HG02678 (cell line): Measurements from ENCODE around the gene TIGD4.
"Not testable (repeated sequence)": the region's sequence is repeated elsewhere in the genome, so short reads cannot be mapped to it uniquely, and the experiment has no call there.

Experiments
- ATAC-seq: cut with Tn5 transposase; IDR thresholded peaks from one replicate; pipeline ENCODE4 v1.9.1; 2021; ENCODE audit warnings: mild to moderate bottlenecking, moderate library complexity; ENCODE audit not compliant: unreplicated experiment

TIGD4 gene

DNA sequence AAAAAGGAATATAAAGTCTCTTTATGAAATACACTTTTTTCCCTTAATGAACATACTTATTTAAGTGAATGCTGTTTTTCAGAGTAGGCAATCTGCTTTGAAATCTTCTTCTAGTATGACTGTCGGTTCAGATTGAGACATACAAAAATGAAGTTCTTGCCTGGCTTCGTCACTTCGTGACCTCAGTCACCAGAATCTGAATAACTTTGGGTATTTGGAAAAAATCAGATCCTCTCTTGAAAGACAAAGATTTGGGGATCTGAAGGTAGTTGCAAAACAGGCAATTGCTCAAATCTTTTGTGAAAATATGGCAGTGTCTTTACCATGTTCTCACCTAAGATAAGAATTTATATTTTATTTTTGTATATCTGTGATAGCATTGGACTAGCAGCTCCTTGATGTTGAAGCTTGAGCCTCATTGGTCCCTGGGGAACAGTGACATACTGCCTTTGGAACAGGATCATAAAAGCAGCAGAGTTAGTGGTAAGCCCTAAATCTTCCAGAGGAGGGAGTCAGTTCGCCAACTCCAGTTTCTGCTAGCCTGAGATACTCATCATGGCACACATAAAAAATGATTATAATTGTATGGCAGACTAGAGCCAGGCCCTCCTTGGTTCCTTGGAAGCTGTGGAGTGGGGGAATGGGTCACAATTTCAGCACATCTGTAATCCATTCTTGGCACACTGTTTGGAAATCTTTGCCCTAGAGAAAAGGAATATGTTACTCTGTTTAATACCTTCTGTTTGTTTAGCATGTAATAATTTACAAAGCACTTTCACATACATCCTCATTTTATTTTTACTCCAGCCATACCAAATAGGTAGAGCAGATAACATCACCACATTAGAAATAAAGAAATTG is 5.2 kb upstream of the TIGD4 start:
- no peak for ATAC-seq

DNA sequence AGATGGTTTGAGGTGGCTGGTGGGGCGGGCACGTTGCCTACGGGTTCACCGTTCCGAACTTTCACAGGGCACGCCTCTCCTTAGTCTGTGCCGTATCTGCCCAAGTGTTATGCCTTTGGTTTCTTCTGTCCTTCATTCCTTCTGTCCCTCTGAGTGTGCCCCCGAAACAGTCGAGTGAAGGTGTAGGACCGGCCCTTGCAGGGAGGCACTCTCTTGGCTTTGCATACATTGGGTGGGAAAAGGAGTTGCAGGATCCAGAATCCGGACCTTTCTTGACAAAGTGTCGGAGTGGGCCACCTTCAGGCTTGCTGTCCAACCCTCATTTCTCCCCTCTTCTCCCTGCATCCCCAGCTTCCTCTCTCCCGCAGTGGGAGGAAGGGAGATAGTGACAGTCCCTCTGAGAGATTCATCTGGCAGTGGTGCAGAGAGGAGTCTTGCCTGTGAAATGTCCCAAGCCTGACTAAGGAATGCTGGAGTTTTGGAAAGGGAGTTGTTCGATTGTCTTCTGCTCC is 793 bp upstream of the TIGD4 start:
- peak; percentile 17 for ATAC-seq

DNA sequence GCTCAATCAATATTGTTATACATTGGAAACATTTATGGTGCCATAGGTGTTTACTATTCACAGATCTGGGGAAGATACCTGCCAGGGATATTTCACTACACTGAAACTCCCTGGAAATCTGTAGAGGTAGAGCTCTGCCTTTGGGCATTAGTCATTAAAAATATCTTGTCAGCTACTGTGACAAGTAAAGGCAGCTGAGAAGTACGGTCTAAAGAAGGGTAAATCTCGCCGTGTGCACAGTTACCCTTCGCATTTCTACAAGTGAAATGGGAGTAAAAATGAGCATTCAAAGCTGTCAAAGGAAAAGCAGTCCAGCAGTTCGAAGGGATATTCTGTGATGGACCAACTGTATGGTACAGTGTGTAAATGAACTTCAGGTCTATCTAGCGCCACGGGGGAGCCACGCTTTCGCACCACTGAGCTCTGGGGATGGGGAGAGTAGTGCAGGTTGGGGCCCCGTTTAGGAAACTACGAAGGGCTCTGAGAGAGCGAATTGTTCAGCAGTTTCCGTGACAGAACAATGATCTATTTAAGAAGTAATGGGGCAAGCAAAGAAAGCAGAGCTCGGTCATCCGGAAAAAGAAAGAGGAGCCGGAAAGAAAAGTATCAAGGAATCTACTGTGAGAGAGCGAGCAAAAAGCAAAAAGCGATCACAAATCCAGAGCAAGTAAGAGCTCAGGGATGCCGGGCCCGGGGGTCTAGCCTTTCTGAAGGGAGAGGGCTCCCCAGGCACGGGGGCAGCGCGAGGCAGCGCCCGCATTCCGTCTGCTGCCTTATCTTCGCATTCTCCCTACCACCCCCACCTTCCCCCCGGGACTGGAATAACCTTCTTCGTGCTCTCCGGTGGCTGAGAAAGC is 646 bp downstream of the TIGD4 start:
- ATAC-seq: no peak

DNA sequence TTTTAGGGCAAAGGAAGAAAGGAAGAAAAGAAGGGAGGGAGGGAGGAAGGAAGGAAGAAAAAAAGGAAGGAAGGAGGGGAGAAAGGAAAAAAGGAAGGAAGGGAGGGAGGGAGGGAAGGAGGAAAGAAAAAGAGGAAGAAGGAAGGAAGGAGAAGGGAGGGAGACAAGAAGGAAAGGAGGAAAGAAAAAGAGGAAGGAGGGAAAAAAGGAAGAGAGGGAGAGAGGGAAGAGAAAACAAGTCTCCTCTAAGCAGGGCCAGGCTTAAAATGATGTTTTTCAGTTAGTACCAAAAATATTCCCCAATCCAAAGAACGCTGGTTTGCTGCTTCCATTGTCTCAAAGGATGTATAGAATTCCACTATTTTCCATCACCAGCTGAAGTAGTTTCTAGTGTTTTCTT is 2.0 kb downstream of the TIGD4 start:
- no peak for ATAC-seq

DNA sequence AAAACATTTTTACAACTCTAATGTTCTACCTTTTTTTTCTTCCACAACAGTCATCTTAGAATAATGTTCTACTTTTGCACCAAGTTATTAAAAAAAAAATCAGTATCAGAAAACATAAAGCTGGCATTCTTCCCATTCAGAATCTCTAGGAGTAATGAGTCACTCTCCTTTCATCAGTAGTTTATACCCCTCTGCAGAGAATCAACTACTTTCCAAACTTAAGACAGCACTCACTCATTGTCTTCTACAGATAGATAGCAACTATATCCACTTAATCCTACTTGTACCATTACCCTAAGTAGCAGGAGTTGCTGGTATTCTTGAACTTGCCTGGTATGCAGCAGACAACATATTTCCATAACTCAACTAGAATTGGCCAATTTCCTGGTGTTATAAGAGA is 3.2 kb downstream of the TIGD4 start:
- ATAC-seq: no peak

DNA sequence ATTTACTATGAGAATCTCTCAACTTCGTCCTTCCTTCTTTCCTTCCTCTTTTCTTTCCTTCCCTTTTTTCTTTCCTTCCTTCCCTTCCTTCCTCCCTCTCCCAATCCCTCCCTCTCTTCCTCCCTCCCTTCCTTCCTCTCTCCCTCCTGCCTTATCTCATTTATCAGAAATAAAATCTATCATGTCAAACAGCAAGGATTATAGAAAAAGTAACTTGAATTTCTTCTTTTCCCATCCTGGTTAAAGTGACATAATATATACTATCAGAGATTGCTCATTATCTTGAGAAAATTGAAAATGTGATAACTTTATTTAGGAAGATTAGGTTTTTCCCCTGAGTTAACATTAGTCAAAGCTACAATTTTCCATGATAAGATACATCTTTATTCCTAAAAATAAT is 5.6 kb downstream of the TIGD4 start:
- no peak for ATAC-seq

DNA sequence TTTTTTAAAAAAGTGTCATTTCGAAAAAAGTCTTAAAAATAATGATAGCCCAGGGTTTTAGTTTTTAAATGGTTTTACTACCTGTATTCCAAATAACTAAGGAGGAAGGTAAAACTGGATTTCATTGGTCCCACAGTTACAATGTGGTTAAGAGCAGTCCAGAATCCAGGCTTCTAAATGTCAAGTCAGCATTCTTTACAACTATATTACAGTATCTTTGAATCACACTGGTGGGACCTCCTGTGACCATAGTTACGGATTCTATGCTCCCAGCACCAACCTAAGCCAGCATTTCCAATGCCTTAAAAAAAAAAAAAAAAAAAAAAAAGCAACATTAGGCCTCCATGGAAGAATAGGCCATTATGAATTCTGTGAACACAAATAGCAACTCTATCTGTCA is 6.2 kb downstream of the TIGD4 start:
- no peak for ATAC-seq

DNA sequence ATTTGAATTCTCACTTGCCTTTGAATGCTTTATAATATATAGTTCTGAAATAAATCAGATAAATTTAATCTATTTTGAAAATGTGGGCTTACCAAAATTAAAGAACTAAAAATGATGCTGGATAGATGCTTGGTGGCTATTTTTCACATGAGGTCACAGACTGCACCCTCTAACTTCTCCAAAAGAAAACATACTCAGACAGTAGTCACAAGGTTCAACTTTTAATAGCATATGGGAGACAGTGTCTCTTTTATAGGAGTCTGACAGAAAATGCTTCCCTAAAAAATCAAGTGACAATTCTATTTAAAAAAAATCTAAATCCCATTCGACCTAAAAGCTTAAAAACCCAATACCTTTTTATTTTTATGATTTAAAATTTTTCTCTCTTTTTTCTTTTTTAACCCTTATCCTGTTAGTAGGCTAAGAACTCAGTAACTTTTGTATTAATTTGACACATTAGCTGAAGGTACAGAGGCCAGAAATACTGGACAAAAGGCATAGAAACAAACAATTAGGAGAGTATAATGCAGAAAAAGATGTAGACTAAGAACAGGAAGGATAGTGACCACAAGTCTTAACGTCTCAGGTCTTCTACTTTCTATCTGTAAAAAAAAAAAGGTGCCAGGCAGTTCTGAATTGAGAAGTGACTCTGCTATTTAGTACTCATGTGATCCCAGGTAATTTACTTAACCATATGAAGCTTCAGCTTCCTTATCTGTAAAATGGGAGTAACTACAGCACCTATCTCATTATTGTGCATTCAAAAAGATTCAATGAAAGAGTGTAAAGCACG is 7.6 kb downstream of the TIGD4 start:
- ATAC-seq: peak; percentile 84

DNA sequence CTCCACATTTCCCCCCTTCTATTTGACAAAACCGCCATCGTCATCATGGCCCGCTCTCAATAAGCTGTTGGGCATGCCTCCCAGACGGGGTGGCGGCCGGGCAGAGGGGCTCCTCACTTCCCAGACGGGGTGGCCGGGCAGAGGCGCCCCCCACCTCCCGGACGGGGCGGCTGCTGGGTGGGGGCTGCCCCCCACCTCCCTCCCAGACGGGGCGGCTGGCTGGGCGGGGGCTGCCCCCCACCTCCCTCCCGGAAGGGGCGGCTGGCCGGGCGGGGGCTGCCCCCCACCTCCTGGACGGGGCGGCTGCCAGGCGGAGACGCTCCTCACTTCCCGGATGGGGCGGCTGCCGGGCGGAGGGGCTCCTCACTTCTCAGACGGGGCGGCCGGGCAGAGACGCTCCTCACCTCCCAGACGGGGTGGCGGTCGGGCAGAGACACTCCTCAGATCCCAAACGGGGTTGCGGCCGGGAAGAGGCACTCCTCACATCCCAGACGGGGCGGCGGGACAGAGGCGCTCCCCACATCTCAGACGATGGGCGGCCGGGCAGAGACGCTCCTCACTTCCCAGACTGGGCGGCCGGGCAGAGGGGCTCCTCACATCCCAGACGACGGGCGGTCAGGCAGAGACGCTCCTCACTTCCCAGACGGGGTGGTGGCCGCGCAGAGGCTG is 14.3 kb downstream of the TIGD4 start:
- not testable (repeated sequence) for ATAC-seq

DNA sequence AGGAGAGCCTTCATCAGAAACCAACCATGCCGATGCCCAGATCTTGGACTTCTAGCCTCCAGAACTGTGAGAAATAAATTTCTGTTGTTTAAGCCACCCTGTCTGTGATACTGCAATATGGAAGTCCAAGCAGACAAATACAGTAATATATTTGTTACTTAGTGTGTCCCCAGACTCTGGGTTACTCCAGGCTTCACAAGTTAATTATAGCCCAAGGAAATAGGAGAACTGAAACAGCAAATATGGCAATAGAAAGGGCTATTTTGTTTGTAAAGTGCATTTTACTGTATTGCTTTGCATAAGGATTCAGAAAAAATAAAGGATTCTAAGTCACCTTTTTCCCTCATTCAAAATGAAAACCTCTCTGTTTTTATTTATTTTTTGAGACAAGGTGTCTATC is 15.7 kb downstream of the TIGD4 start:
- ATAC-seq: no peak

DNA sequence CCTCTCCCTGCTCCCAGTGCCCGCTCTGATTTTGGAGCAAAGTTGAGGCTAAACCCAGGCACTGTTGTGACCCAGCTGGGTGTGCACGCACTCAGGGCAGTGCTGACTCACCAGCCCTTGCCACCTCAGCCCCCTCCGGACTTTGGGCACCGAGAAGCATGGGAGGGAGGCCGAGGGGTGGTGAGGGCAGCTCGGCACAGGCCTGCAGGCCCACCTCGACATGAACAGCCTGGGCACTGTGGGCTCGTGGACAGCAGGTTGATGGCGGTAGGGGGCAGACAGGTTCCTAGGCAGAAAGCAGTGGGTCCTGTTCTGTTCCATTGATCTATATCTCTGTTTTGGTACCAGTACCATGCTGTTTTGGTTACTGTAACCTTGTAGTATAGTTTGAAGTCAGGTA is 30.9 kb downstream of the TIGD4 start:
- no peak for ATAC-seq

DNA sequence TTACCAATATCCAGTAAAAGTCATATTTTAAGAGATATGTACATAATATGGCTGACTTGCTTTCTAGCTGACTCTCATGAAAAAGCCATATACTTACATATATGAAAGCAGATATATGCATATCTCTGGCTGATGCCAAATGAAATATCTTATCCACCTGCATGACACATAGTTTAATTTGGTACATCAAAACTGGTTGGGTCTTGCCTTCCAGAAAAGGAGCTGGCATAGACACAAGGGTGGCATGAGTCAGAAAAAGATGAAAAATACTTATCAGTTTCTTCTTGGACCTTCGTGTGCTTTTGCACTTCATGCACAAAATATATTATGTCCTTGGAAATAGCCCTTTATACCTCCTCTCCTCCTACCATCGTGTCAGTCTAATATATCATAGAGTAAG is 32.1 kb downstream of the TIGD4 start:
- no peak for ATAC-seq

DNA sequence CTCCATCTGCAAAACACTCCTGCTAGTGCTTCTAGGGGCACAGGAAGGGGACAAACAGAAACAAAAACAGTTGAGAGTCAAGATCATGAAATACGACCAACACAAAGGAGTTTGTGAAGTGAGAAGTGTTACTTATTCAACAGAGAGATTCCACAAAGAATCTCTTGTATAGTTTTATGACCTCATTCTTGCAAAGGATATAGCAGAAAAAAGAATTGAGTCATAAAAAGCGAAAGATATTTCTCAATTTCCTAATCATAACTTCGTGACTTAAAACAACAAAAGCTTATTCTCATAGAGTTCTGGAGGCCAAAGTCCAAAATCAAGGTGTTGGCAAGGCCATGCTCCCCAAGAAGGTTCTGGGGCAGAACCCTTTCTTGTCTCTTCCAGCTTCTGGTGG is 40.7 kb downstream of the TIGD4 start:
- no peak for ATAC-seq

DNA sequence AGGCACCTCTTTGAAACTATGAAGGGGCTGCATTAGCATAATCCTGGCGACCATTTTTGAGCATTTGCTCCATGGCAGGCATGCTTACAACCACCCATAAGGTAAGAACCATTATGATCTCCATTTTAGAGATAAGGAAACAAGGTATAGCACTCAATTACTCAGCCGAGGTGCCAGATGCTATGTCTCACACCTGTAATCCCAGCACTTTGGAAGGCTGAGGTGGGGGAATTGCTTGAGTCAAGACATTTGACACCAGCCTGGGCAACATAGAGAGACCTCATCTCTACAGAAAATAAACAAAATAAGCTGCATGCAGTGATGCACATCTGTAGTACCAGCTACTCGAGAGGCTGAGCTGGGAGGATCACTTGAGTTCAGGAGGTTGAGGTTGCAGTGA is 43.6 kb downstream of the TIGD4 start:
- ATAC-seq: no peak

DNA sequence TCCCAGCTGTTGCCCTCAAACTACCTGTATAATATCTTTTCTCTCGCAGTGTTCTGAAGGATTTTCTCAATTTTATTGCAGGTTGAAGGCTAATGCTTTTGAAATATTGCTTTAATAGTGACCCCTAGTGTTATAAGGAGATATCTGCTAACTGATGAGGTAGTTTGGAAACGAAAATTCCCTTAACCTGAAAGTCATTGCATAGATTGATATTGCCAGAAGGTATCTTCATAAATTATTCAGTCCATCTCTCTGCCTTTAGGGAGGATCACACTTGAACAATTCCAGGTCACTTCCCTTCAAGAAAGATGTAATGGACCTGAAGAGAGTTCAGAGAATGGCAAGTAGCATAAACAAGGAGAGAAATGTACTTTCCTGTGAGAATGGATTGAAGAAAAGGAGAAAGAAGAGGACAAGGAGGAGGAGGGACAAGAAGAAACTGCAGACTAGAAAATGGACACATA is 44.1 kb downstream of the TIGD4 start:
- no peak for ATAC-seq

DNA sequence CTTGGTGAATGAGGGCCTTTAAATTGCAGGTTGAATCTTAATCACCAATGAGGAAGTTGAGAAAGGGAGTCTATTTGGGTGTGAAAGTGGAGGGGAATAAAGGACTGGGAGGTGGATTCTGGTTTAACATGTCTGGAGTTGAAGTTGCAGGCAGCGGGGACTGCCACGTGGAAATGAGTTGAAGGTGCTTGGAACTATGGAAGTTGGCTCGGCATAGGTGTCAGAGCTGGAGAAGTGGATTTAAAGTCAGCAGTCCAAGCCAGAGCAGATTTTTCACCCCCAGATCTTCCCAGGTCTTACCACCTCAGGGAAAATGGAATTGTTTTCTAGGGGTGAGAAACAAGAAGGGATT is 44.9 kb downstream of the TIGD4 start:
- no peak for ATAC-seq

DNA sequence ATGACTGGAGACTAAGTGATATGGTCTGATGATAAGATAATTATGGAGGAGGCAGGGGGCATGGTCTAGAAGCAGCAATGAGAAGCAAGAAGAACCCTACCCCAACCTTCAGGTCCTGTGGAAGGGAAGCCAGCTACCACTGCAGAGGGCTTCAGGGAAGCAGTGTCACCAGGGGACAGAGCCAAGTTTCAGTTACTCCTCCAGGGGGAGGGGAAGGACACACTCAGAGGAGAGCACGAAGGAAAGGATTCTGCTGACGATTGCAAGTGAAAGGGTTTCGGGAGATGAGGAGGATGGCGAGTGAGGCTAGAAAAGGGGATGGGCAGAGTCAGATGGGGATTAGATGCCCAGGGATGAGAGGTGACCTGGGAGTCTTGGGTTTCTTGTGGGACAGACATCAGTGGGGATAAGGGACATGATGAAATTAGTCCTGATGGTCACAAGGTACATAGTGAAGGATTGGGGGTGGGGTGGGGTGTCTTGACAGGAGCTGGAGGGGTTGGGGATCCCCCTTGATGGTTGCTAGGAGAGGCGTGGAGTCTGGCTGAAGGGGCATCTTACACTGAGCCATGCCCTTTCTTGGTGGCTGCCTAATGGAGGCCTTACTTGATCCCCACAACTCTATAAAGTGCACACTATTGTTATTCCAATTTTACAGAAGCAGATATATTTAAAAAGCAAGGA is 45.4 kb downstream of the TIGD4 start:
- no peak for ATAC-seq

DNA sequence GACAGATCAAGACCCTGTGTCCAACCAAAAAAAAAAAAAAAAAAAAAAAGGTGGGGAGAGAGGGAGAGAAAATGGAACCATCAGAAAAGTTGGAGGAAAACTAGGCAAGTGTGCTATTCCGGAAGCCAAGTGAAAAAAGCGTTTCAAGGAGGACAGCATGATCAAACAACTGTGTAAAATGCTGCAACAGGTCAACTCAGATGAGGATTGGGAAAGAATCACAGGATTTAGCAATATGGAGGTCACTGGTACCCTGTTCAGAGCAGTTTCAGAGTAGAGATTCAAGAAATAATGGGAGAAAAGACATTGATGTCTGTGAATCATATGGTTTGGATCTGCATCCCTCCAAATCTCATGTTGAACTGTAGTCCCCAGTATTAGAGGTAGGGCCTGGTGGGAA is 47.5 kb downstream of the TIGD4 start:
- ATAC-seq: no peak

DNA sequence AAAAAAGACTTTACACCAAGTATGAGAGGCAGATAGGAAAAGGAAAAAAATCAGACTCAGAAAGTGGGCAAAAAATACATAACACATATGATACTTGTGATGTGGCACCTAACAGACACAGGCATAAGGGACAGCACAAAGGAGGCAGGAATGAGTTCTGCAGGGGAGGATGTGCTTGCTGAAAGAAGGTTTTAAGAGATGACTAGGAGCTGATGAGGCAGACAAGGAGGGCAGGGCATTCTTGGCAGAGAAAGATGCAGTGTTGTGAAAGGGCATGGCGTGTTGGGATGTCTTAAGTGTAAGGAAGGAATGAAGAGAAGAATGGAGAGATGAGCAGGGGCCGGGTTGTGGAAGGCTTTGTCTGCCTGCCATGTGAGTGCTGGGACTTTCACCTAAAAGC is 50.1 kb downstream of the TIGD4 start:
- no peak for ATAC-seq

DNA sequence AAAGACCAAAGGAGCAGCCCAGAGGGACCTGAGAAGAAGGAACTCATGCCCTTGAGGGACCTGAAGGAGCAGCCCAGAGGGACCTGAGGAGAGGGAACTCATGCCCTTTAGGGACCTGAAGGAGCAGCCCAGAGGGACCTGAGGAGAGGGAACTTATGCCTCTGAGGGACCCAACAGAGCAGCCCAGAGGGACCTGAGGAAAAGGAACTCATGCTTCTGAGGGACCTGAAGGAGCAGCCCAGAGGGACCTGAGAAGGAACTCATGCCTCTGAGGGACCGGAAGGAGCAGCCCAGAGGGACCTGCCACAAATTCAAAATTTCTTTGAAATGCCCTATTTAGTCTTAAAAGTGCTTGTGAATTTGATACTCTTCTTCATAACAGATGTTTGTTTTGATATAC is 51.2 kb downstream of the TIGD4 start:
- no peak for ATAC-seq
